Dedifferentiated amniotic fluid mesenchymal stem cell (primary cell): ENCODE data around the gene WASL.
A peak's percentile ranks its signal among the peaks of the same experiment; 100 is the strongest.
"Not testable (repeated sequence)": the region's sequence is repeated elsewhere in the genome, so short reads cannot be mapped to it uniquely, and the experiment has no call there.

Source experiments
- DNase-seq: peaks from one replicate; pipeline ENCODE4 v3.0.0-alpha.2; 2016; ENCODE audit errors: extremely low spot score

The WASL gene

DNA sequence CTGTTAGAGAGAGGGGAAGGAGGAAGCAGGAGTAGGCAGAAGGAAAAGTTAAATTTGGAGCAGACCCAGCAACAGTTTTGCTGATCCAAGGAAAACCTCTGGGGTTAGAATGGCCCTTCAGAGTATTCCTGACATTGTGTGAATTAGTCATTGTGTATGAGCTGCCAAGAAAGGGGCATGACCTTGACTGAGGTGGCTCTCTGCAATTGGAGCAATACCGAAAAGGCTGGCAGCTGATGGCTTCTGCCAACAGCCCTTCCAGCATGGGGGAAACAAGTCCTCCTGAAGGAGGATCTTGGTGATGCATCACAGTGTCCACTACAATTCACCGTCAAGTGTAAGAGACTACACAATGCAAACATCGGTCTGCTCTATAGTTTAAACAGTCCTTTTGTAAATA, 20.6 kb upstream of the WASL start:
- no peak for DNase-seq

GRCh38 chr7:123768493-123768892, 19.7 kb upstream of the WASL start:
- no peak for DNase-seq

DNA sequence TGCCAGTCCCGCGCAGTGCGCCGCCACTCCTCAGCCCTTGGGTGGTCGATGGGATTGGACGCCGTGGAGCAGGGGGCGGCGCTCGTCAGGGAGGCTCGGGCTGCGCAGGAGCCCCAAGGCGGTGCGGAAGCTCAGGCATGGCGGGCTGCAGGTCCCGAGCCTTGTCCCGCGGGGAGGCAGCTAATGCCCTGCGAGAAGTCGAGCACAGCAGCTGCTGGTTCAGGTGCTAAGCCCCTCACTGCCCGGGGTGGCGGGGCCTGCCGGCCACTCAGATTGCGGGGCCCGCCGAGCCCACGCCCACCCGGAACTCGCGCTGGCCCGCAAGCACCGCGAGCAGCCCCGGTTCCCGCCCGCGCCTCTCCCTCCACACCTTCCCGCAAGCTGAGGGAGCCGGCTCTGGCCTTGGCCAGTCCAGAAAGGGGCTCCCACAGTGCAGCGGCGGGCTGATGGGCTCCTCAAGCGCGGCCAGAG, 14.4 kb upstream of the WASL start:
- DNase-seq = no peak

GRCh38 chr7:123761729-123762128, 12.9 kb upstream of the WASL start:
- DNase-seq = no peak

GRCh38 chr7:123757095-123757494, 8.3 kb upstream of the WASL start:
- DNase-seq = no peak

DNA sequence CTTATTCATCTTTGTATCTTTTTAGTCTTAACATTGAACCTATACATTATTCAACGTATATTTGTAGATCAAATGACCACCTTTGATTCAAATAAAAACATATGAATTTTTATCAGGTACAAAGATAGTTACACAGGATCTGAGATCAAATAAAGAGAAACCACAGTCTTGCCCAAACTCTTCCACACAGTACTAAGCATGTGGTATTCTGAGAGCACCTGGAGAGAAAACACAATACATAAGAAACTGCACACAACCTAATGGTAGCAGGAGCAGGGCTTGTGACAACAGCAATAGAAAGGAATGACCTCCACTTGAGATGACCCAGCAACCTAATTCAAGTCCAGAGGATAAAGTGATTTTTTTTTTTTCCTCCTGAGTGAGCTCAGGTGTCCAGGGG, 6.5 kb upstream of the WASL start:
- no peak for DNase-seq

DNA sequence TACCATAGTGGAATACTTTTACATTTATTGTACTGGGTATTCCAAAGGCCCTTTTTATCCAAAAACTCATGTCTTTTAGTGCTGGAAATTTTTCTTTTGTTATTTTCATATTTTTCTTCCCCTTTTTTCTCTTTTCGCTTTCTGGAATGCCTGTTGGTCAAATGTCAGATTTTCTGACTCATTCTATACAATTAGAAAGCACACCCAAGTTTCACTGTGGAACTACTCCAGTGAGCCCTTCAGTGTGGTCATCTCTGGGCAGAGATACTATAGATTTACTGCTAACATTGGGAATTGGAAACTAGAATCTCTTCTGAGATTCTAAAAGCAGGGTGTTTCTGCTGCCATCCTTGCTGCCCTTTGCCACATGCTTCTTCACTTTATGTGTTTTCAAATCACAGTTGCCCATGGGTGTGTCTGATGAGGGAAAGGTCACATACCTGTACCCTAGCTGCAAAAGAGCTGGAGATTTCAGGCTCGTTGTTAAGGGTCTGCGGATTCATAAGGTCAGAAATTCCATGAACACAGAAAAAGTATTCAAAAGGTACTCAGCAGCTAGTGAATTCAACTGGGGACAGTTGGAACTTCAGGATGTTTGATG, 5.6 kb upstream of the WASL start:
- DNase-seq = no peak

DNA sequence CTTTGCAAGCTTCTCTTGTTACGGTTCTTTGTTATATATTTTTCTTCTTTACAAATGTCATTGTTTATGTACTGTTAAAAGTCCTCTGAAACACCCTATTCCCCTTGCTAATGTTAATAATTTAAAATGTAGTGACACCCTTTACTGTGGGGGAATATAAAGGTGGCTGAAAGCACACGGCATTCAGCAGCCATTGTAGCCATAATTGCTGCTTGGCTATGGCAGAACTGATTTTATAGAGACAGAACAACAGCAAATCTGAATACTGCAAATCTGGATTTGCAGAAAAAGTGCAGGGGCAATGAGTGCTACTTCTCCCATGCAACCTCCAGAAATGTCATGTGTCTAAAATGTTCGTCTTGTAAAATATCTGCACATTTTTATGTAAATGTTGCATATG, 3.7 kb upstream of the WASL start:
- DNase-seq = no peak

DNA sequence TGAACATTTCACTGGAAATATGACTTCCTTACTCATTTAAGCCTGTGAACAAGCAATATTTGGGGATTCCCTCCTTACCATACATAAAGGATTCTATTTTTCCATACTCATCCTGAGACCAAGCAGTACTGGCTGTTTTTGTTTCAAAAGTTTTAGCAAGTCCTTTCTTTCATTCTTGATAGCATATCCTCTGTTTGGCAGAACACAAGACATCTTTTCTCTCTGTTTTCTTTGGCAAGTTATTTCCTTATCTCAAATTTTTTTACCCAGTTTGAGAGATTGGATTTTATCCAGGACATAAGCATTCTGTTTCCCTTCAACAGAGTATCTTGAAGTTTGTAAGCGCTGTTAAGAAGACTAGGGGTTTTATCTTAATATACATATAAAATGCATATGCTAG, 3.0 kb upstream of the WASL start:
- no peak for DNase-seq

DNA sequence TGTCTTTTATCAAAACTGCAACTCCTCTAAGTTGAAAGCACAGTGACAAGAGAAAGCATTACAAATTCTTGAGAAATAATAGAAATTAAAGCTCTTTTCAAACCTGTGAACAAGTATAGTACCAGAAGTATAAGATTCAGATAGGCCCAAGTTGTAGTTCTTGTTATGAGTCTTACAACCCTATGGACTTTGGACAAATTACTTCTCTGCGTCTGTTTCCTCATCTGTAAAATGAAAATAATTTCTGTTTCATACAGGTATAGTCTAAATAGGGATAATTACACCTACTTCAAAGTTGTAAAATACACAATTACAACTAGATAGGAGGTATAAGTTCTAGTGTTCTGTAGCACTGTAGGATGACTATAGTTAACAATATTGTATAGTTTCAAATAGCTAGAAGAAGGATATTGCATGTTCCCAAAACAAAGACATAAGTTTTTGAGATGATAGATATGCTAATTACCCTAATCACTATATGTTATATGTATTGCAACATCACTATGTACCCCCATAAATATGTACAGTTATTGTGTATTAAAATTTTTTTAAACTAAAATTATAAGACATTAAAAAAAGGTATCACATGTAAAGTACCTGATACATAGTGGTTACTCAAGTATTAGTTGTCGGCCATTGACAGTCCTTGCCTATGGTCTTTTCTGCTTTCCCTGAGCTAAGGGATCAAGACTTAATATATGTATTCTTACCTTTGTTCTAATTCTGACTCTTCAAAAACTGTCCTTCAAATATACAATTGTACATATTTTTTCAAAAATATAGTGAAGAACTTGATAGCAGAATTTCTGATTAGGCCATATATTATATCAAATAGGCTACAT, 1.8 kb upstream of the WASL start:
- DNase-seq = no peak

DNA sequence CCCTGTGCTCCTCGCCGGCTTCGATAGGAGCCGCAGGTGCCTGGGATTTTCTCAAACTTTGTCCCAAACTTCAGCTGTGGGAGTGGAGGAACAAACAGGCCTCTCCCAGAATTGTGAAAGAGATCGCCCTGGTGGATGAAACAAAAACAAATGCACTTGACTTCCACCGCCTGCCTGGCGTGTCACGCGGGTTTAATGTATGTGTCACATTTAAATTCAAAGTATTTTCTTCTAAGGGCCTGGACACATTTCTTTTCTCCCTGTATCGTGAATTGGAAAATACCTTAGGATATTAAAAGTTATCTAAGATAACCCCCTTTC, 694 bp upstream of the WASL start:
- peak; percentile 70 for DNase-seq

- no peak for DNase-seq
These were observed 551 bp downstream of the WASL start for GRCh38 chr7:123748171-123748733.

DNA sequence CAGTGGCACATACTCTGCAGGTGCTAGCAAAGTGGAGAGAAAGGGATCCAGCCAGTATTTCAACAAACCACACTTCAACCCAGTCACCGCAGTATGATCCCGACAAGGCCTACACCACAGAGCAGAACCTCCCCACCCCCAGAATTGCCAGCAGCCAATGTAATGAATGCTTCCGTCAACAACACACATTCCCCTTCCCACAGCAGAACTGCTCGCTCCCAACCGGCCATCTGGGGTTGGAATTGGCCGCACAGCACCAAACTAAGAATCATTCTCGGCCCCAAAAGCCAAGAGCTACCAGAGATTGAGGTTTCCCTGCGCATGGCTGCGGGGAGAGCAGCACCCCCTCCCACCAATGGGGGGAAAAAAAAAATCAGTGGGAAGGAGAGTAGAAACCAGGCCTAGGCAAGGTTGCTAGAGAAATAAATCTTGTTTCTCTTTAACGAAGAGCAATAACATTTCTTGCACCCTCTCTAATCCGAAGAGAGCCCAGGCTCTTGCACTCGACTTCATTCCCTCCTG, 1.1 kb downstream of the WASL start:
- peak; percentile 66 for DNase-seq

GRCh38 chr7:123746931-123747488, 1.8 kb downstream of the WASL start:
- DNase-seq = no peak

DNA sequence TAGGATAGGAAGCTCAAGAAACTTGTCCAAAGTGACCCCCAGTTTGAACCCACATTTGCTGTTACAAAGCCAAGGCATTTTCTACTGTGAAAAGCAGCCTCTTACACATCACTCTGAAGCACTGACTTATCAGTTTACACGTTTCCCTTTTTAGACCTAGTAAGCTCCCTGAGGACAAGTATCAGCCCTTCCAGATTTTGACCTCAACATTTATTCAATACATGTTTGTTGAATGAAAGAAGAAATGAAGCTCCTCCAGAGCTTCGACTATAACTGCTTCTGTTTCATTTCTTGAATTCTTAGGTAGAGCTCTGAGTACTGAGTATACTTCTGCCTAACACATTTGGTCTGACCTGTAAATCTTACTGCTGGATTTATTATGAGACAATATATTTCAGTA, 2.7 kb downstream of the WASL start:
- DNase-seq = no peak

GRCh38 chr7:123745437-123745836, 3.4 kb downstream of the WASL start:
- no peak for DNase-seq

DNA sequence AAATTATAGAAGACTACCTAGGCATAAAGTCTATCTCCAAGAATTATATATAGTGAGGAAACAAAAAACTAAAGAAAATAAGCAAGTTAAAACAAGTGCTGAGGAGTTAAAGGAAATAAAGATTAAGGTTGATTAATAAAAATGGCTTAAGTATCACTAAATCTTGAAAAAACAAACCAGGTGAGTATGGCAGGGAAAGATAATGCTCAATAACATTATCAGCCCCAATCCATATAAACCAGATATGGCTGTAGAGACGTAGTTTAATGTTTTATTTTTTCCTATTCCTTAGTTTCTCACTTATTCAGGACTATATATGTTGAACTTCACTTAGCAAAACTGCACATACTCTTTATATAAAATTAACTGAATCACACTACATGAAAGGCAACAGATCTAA, 4.4 kb downstream of the WASL start:
- DNase-seq = no peak

GRCh38 chr7:123741940-123742339, 6.9 kb downstream of the WASL start:
- DNase-seq = no peak

DNA sequence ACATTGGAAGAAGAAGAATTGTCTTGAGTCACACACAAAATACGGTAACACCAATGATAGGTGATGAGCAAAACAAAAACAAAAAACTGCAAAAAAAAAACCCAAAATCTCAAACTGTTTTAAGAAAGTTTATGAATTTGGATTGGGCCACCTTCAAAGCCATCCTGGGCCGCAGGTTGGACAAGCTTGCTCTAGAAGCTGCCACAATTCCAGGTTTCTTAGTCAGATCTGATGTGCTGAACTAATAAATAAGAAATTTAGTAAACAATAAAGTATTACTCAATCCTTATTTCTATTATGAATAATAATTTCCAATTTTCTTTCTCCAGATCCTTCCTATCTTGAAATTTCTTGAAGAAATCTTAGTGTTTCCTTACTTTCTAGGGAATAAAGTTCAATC, 10.0 kb downstream of the WASL start:
- DNase-seq = no peak

DNA sequence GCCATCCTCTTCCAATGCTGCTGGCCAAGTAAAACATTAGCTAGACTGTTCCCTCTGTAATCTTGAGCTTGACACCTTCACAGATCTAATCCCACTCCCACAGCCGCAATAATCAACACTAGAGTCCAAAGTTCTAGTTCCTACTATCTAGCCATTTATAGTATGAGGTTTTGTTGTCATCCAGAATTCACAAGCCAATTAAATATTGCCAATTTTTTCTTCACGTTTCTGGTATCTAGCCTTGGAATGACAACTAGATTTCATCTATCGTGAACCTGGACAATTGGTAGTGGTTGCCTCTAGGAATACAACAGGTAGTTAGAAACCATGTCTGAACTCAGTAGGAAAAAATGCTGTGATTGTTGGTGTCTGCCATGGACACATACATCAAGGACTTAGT, 10.4 kb downstream of the WASL start:
- no peak for DNase-seq

- DNase-seq = not testable (repeated sequence)
These were observed 11.6 kb downstream of the WASL start for GRCh38 chr7:123737168-123737674.

- DNase-seq = no peak
These were observed 13.3 kb downstream of the WASL start for GRCh38 chr7:123735539-123735938.

- DNase-seq = no peak
These were observed 14.3 kb downstream of the WASL start for GRCh38 chr7:123734498-123734897.
